ENCODE data around the gene MRLN. TPM values are rescaled to one million over a fixed set of nuclear protein-coding genes. Genes with fewer than 3 reads are reported as not detected.
A peak's percentile ranks its signal among the peaks of the same experiment; 100 is the strongest.

MRLN gene
- total and polyA plus RNA-seq, 12 donors = not detected

DNA sequence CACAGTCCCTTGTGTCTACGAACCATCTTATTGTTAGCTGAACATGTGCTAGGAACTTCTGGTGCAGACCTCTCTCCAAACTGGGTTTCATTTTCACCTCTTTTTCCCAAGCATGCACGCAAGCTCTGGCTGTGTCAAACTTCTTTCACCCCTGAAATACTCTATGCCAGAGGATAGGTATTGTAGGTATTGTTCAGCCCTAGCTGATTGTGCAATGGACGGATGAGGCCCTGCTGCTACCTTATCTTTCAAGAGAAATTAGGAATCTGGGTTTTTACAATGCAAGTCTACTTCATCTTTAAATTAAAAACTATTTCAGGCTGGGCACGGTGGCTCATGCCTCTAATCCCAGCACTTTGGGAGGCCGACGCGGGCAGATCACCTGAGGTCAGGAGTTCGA is 28.3 kb upstream of the MRLN start:
- Histone ChIP-seq H3K4me1 (peaks cover 0 to 10% (median 0%) of the 10 kb centered on the region in 9 donors), H3K4me3 (no peak overlapping the region), H3K9me3 (peaks cover 0 to 3% (median 0%) of the 10 kb centered on the region in 11 donors), H3K36me3 (no peaks in the 10 kb centered on the region), H3K27ac (no peak overlapping the region), H3K27me3 (no peaks in the 10 kb centered on the region)
- no peak for ATAC-seq
- WGBS, 2 donors = 96 to 97% methylated on average over 8 of the region's 8 CpGs
- no peak for DNase-seq
- intact Hi-C loops (cut with DNase I) = no loop called here
- TF ChIP-seq, protein P1, sequence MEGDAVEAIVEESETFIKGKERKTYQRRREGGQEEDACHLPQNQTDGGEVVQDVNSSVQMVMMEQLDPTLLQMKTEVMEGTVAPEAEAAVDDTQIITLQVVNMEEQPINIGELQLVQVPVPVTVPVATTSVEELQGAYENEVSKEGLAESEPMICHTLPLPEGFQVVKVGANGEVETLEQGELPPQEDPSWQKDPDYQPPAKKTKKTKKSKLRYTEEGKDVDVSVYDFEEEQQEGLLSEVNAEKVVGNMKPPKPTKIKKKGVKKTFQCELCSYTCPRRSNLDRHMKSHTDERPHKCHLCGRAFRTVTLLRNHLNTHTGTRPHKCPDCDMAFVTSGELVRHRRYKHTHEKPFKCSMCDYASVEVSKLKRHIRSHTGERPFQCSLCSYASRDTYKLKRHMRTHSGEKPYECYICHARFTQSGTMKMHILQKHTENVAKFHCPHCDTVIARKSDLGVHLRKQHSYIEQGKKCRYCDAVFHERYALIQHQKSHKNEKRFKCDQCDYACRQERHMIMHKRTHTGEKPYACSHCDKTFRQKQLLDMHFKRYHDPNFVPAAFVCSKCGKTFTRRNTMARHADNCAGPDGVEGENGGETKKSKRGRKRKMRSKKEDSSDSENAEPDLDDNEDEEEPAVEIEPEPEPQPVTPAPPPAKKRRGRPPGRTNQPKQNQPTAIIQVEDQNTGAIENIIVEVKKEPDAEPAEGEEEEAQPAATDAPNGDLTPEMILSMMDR (IDR thresholded peaks at IDR 0.05) = no peak

DNA sequence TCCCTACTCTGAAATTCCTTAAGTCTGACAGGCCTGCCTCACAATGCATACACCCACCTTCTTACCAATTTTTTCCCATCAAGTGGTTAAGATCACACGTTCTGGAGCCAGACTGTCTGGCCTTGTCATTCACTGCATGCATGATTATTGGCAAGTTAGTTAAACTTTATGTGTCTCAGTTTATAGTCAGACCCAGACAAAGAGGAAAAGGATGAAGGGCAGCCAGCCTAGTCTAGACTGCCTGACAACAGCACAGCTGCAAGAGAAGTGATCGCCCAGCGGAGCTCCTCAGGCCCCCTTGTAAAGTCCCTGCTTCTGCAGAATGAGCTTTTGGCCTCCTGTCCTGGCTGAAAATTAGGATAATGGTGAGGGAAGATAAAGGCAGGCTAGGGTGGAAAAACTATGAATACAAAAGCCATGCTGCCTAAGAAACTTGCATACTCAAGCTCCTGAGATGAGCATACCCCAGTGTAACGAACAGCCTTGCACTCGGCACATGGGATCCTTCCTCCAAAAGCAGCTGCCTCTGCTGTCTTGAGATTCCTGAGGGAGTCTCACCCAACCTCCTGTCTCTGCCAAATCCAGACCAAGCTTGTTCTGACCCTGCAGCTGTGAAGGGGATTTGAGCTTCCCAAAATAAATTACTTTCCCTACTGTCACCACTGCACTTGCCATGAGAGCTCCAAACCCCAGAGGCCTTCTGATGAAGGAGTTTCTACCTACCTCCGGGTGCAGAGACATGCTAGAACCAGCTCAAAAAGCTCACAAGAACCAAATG is 26.7 kb upstream of the MRLN start:
- WGBS, 2 donors = 65 to 71% methylated on average over 6 of the region's 6 CpGs
- H3K27ac ChIP-seq = peak overlapping the region in 2 of 10 donors; percentile 5 to 64
- H3K27me3 ChIP-seq = no peaks in the 10 kb centered on the region
- intact Hi-C loops (cut with DNase I) = no loop called here
- DNase-seq (peak in 1 of 2 donors; percentile 15), ATAC-seq (peak in 7 of 8 donors; percentile 33 to 88 (median 76))
- H3K4me1 ChIP-seq = peaks cover 0 to 6% (median 0%) of the 10 kb centered on the region in 9 donors
- H3K4me3 ChIP-seq = no peak overlapping the region
- TF ChIP-seq, protein P1 (IDR thresholded peaks at IDR 0.05) = no peak
- H3K9me3 ChIP-seq = no peaks in the 10 kb centered on the region
- H3K36me3 ChIP-seq = no peaks in the 10 kb centered on the region

DNA sequence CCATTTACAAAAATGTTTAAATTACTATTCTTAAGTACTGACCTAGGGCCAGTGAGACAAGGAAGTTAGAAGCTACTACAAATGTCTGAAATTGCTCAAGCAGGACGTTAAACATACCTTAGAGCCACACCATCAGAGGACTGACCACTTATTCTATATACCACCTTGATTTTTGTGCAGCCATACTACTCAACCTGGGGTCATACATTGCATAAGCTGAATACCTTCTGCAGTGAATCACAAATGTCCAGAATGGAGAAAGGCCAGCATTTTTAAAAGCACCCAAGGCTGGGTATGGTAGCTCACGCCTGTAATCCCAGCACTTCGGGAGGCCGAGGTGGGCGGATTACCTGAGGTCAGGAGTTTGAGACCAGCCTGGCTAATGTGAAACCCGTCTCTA is 21.2 kb upstream of the MRLN start:
- intact Hi-C loops (cut with DNase I) = no loop called here
- peaks cover 0 to under 1% (median 0%) of the 10 kb centered on the region in 9 donors for H3K4me1 ChIP-seq
- 92 to 94% methylated on average over 6 of the region's 6 CpGs for WGBS, 2 donors

DNA sequence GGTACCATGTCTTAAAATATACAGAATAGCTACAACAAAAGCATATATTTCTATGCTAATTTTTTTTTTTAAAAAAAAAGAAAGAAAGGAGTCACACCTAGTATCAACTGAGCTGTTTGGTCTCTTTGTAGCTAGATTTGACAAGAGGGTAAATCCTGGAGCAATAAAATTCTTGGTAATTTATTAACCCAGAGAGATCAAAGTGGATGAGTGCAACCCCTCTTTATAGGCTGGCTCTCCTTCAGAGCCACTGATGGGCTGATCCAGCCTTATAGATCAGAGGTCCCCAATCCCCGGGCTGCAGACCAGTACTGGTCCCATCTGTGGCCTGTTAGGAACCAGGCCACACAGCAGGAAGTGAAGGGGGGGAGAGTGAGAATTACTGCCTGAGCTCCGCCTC is 19.8 kb upstream of the MRLN start:
- intact Hi-C loops (cut with DNase I) = no loop called here
- WGBS, 2 donors = 88 to 95% methylated on average over 2 of the region's 2 CpGs
- no peaks in the 10 kb centered on the region for H3K4me1 ChIP-seq

More for the DNA sequence above, 21.2 kb upstream of the MRLN start:
- TF ChIP-seq, protein P1 (IDR thresholded peaks at IDR 0.05) = no peak
- H3K27ac ChIP-seq = no peak overlapping the region
- ATAC-seq (no peak), DNase-seq (no peak)
- H3K27me3 ChIP-seq = no peaks in the 10 kb centered on the region
- H3K4me3 ChIP-seq = no peak overlapping the region
- H3K9me3 ChIP-seq = no peaks in the 10 kb centered on the region
- no peaks in the 10 kb centered on the region for H3K36me3 ChIP-seq

More for the DNA sequence above, 19.8 kb upstream of the MRLN start:
- TF ChIP-seq, protein P1 (IDR thresholded peaks at IDR 0.05) = no peak
- H3K9me3 ChIP-seq = no peaks in the 10 kb centered on the region
- H3K4me3 ChIP-seq = no peak overlapping the region
- no peaks in the 10 kb centered on the region for H3K36me3 ChIP-seq
- ATAC-seq = no peak
- no peaks in the 10 kb centered on the region for H3K27me3 ChIP-seq
- DNase-seq = no peak
- no peak overlapping the region for H3K27ac ChIP-seq
